ENCODE results near the gene SDK2. TPM values are rescaled to one million over a fixed set of nuclear protein-coding genes. Genes with fewer than 3 reads are reported as not detected.

Gene SDK2
- total and polyA plus RNA-seq, 2 of the 4 experiments (the other 2 are of a cell fraction) = under 0.01 to 0.03 TPM

DNA sequence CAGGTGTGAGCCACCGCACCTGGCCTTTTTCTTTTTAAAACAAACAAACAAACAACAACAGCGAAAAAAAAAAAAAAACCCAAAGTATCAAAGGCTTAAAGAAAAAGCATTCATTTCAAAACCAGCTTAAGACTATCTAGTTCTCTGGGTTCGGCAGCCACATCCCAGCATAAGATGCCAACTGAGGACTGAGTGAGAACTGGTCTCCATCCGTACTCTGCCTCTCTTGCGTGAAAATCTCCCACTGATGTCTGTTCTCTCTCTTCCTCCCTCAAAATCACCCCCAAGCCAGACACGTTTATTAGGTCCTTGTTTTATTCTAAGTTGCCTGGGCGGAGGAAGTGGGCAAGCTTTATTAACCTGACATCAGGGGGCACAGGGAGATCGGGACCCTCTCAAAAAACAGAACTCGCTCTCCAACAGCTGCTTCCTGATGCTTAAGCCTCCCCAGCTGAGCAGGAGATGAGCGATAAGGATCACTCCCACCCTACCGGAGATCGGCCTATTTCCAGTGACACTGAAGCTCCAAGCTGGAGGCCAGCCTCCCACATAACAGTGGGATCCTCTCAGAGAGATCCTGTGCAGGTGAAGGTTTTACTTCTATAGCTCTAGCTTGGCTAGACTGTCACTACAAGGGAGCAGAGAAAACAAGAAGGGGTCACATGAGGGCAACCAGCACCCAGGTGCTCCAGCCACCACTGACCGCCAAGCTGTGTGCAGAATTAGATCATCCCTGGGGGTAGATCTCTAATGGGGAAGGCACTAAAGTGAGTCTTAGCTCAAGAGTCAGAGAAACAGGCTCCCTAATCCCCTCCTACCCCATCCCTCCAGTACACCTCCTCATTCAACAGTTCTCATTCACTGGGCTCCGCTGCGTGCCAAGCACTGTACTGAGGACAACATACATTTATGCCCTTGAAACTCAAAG lies 346.0 kb downstream of the SDK2 start:
- Histone ChIP-seq H3K4ac (ENCODE audit: low read depth, low read length) (no peak overlapping the region), H3K4me2 (ENCODE audit: low read depth, low read length) (no peak overlapping the region; the same call in 1 of the 2 replicates), H2AK5ac (ENCODE audit: low read depth, low read length) (no peak overlapping the region), H3K79me1 (ENCODE audit: low read depth in 1 of 2, low read length in 2 of 2) (peaks cover 16 to 66% of the 10 kb centered on the region in 2 experiments), H2AK9ac (replicated peaks; ENCODE audit: low read depth, low read length, poor library complexity) (no peak overlapping the region), H3K23ac (ENCODE audit: low read depth, low read length) (no peak overlapping the region), H3K27ac (ENCODE audit: insufficient read depth, low read length) (no peak overlapping the region), H3K4me1 (ENCODE audit: control insufficient read depth, insufficient read depth, low read length) (peaks cover 18% of the 10 kb centered on the region), H2BK15ac (ENCODE audit: low read depth, low read length) (no peak overlapping the region), H2BK120ac (ENCODE audit: low read depth, low read length) (no peak overlapping the region), H4K5ac (ENCODE audit: low read depth, low read length) (no peak overlapping the region), H3K4me3 (ENCODE audit: insufficient read depth, low read depth, low read length) (no peak overlapping the region), H2BK5ac (ENCODE audit: low read depth, low read length, poor library complexity, severe bottlenecking) (no peak overlapping the region), H3K14ac (replicated peaks; ENCODE audit: low read depth, low read length) (no peak overlapping the region), H3K27me3 (ENCODE audit: control insufficient read depth, insufficient read depth, low read length) (no peaks in the 10 kb centered on the region), H4K8ac (ENCODE audit: low read depth in 2 of 2, low read length in 2 of 2) (no peak overlapping the region), H4K91ac (ENCODE audit: insufficient read depth, low read depth, low read length) (no peak overlapping the region), H3K9me1 (ENCODE audit: insufficient read depth, low read length) (peaks cover 18% of the 10 kb centered on the region), H4K20me1 (ENCODE audit: insufficient read depth, low read length) (peaks cover 38% of the 10 kb centered on the region), H3K18ac (ENCODE audit: low read depth, low read length) (no peak overlapping the region), H2AFZ (replicated peaks; ENCODE audit: low read length, poor library complexity) (no peak overlapping the region), H3K56ac (ENCODE audit: extremely low read depth, insufficient read depth, low read length) (no peak overlapping the region), H2BK20ac (ENCODE audit: low read depth, low read length) (no peak overlapping the region), H3K9me3 (ENCODE audit: control insufficient read depth, insufficient read depth, low read length) (no peaks in the 10 kb centered on the region), H3K36me3 (ENCODE audit: control insufficient read depth, insufficient read depth, low read length) (peaks cover 3% of the 10 kb centered on the region; the same call in 1 of the 2 replicates), H3K9ac (ENCODE audit: low read depth, low read length) (no peak overlapping the region)
- dilution Hi-C loops (cut with HindIII; ENCODE audit: low sequenced_read_pairs, unreplicated experiment) (no loop called here), intact Hi-C loops (cut with micrococcal nuclease) (no loop called here), in situ Hi-C loops (cut with MboI; ENCODE audit: low sequenced_read_pairs) (no loop called here)
- DNase-seq = no peak
- BruUV-seq (replicated peaks) = no TSS peak
- ChIA-PET POLR2A (ENCODE audit: unreplicated experiment) (interaction anchor here (0.6 to 1.2 kb wide), 2 partner anchors 13 to 55 kb away, joined by 5 to 9 read pairs; no protein-coding TSS in a partner anchor), CTCF (no interaction called here)
- ATAC-seq (ENCODE audit: low read depth) = 0 out of 2 replicates have a peak, but pooled peaks have one; percentile 12
- WGBS, 2 experiments (ENCODE audit: extremely low coverage in 2 of 2, insufficient read length in 1 of 2) = 80% methylated on average over 1 of the region's 15 CpGs; no CpG with 5 or more reads in 1 of the 2 experiments
- TF ChIP-seq MAZ (IDR thresholded peaks at IDR 0.05; ENCODE audit: borderline replicate concordance, low read depth, low read length) = no peak
- TF ChIP-seq CEBPB (IDR thresholded peaks at IDR 0.05; ENCODE audit: low read depth, low read length) = no peak
- TF ChIP-seq, protein P1, sequence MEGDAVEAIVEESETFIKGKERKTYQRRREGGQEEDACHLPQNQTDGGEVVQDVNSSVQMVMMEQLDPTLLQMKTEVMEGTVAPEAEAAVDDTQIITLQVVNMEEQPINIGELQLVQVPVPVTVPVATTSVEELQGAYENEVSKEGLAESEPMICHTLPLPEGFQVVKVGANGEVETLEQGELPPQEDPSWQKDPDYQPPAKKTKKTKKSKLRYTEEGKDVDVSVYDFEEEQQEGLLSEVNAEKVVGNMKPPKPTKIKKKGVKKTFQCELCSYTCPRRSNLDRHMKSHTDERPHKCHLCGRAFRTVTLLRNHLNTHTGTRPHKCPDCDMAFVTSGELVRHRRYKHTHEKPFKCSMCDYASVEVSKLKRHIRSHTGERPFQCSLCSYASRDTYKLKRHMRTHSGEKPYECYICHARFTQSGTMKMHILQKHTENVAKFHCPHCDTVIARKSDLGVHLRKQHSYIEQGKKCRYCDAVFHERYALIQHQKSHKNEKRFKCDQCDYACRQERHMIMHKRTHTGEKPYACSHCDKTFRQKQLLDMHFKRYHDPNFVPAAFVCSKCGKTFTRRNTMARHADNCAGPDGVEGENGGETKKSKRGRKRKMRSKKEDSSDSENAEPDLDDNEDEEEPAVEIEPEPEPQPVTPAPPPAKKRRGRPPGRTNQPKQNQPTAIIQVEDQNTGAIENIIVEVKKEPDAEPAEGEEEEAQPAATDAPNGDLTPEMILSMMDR (conservative IDR thresholded peaks at IDR 0.05; ENCODE audit: low read depth, low read length) = no peak
- no peak for TF ChIP-seq BHLHE40 (IDR thresholded peaks at IDR 0.05; ENCODE audit: low read depth, low read length)
- TF ChIP-seq, protein P2, sequence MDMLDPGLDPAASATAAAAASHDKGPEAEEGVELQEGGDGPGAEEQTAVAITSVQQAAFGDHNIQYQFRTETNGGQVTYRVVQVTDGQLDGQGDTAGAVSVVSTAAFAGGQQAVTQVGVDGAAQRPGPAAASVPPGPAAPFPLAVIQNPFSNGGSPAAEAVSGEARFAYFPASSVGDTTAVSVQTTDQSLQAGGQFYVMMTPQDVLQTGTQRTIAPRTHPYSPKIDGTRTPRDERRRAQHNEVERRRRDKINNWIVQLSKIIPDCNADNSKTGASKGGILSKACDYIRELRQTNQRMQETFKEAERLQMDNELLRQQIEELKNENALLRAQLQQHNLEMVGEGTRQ (IDR thresholded peaks at IDR 0.05; ENCODE audit: low read depth, low read length) = peak; percentile 20; the same call in 1 of the 2 replicates
- no peak for TF ChIP-seq FOS (IDR thresholded peaks at IDR 0.05; ENCODE audit: low read depth, low read length)
- no peak for TF ChIP-seq RCOR1 (IDR thresholded peaks at IDR 0.05; ENCODE audit: insufficient replicate concordance, low read length)
- TF ChIP-seq MXI1 (IDR thresholded peaks at IDR 0.05; ENCODE audit: borderline replicate concordance, low read depth, low read length) = no peak
